NCI-H2227 (cell line): ENCODE data around the gene CDH18.

Experiments used
- DNase-seq: peaks from one replicate; lab custom pipeline; 2025; ENCODE audit not compliant: unreplicated experiment; lab: John Stamatoyannopoulos, UW

CDH18 gene

GRCh38 chr5:19608444-19609002 lies 379.5 kb downstream of the CDH18 start:
- no peak for DNase-seq

GRCh38 chr5:19605846-19606407 lies 382.1 kb downstream of the CDH18 start:
- DNase-seq, result no peak

GRCh38 chr5:19584131-19584530 lies 403.9 kb downstream of the CDH18 start:
- no peak for DNase-seq

GRCh38 chr5:19577882-19578281 lies 410.1 kb downstream of the CDH18 start:
- no peak for DNase-seq

- no peak for DNase-seq
Measured at GRCh38 chr5:19568004-19568403, 420.0 kb downstream of the CDH18 start.

GRCh38 chr5:19565466-19565865 lies 422.5 kb downstream of the CDH18 start:
- no peak for DNase-seq

- DNase-seq, result no peak
Measured at GRCh38 chr5:19564036-19564435, 424.0 kb downstream of the CDH18 start.

- no peak for DNase-seq
Measured at GRCh38 chr5:19555876-19556275, 432.1 kb downstream of the CDH18 start.

GRCh38 chr5:19555436-19555835 lies 432.6 kb downstream of the CDH18 start:
- no peak for DNase-seq

- DNase-seq, result no peak
Measured at GRCh38 chr5:19554524-19554923, 433.5 kb downstream of the CDH18 start.

- no peak for DNase-seq
Measured at GRCh38 chr5:19547640-19548039, 440.4 kb downstream of the CDH18 start.

GRCh38 chr5:19546521-19546920 lies 441.5 kb downstream of the CDH18 start:
- no peak for DNase-seq

- no peak for DNase-seq
Measured at GRCh38 chr5:19538607-19539006, 449.4 kb downstream of the CDH18 start.

GRCh38 chr5:19536387-19536786 lies 451.6 kb downstream of the CDH18 start:
- DNase-seq, result no peak

GRCh38 chr5:19534751-19535150 lies 453.2 kb downstream of the CDH18 start:
- no peak for DNase-seq

- DNase-seq, result no peak
Measured at GRCh38 chr5:19532936-19533335, 455.1 kb downstream of the CDH18 start.

GRCh38 chr5:19531374-19531952 lies 456.5 kb downstream of the CDH18 start:
- DNase-seq, result no peak

- DNase-seq, result no peak
Measured at GRCh38 chr5:19519448-19519847, 468.6 kb downstream of the CDH18 start.

- no peak for DNase-seq
Measured at GRCh38 chr5:19498852-19499251, 489.1 kb downstream of the CDH18 start.

GRCh38 chr5:19497229-19497815 lies 490.7 kb downstream of the CDH18 start:
- DNase-seq, result no peak

- DNase-seq, result no peak
Measured at GRCh38 chr5:19496056-19496455, 491.9 kb downstream of the CDH18 start.

- DNase-seq, result no peak
Measured at GRCh38 chr5:19492861-19493260, 495.1 kb downstream of the CDH18 start.

GRCh38 chr5:19488786-19489185 lies 499.2 kb downstream of the CDH18 start:
- no peak for DNase-seq
